Effector memory CD8-positive, alpha-beta T cell (primary cell): Measurements from ENCODE around the gene CLEC4G.
A peak's percentile ranks its signal among the peaks of the same experiment; 100 is the strongest.

Source experiments
- ATAC-seq: fragments of 150-1000 bp; cut with Tn5 transposase; replicated peaks from 2 replicates; pipeline ENCODE4 v1.10.0; 2021; ENCODE audit warnings: mild to moderate bottlenecking, moderate library complexity
- DNase-seq, 3 experiments: peaks; one replicate each; pipeline ENCODE4 v3.0.0; 2021
- H3K27ac Mint-ChIP-seq, 2 donors: one replicate each; pipeline ENCODE4 v1.8.0; 2022; ENCODE audit warnings: mild to moderate bottlenecking in 2 of 2, mixed read lengths in 2 of 2, moderate library complexity in 2 of 2
- H3K27me3 Mint-ChIP-seq, 2 donors: one replicate each; pipeline ENCODE4 v1.8.0; 2022; ENCODE audit warnings: mixed read lengths in 2 of 2
- H3K36me3 Mint-ChIP-seq: one replicate; pipeline ENCODE4 v1.8.0; 2022; ENCODE audit warnings: mild to moderate bottlenecking, moderate library complexity, mixed read lengths; ENCODE audit not compliant: insufficient read depth
- H3K4me1 Mint-ChIP-seq, 2 donors: one replicate each; pipeline ENCODE4 v1.8.0; 2022; ENCODE audit warnings: low read depth in 2 of 2, mixed read lengths in 2 of 2
- H3K4me3 Mint-ChIP-seq, 2 donors: one replicate each; pipeline ENCODE4 v1.8.0; 2022; ENCODE audit warnings: mild to moderate bottlenecking in 2 of 2, mixed read lengths in 2 of 2, moderate library complexity in 2 of 2
- H3K9me3 Mint-ChIP-seq, 2 donors: one replicate each; pipeline ENCODE4 v1.8.0; 2022; ENCODE audit warnings: mixed read lengths in 2 of 2

Gene CLEC4G

DNA sequence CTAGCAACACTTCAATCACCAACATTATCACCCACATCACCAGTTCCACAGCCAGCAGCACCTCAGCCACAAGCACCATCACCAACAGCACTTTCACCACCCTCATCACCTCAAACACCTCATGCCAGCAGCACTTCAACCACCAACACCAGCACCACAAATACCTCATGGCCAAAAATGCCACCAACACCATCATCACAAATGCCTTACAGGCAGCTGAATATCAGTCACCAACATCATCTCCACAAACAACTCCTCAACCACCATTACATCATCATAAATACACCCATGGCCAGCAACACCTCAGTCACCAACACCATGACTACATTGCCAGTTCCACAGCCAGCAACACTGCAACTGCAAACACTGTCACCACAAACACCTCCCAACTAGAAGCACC lies 40.4 kb downstream of the CLEC4G start:
- no peak overlapping the region for H3K4me3 Mint-ChIP-seq
- H3K27me3 Mint-ChIP-seq: peaks cover 2% of the 10 kb centered on the region in 2 donors
- no peaks in the 10 kb centered on the region for H3K9me3 Mint-ChIP-seq
- DNase-seq: peak; percentile 52 to 62 (median 54)
- peak; percentile 55 for ATAC-seq
- H3K36me3 Mint-ChIP-seq: peaks cover 13% of the 10 kb centered on the region
- H3K4me1 Mint-ChIP-seq: no peaks in the 10 kb centered on the region
- no peak overlapping the region for H3K27ac Mint-ChIP-seq

DNA sequence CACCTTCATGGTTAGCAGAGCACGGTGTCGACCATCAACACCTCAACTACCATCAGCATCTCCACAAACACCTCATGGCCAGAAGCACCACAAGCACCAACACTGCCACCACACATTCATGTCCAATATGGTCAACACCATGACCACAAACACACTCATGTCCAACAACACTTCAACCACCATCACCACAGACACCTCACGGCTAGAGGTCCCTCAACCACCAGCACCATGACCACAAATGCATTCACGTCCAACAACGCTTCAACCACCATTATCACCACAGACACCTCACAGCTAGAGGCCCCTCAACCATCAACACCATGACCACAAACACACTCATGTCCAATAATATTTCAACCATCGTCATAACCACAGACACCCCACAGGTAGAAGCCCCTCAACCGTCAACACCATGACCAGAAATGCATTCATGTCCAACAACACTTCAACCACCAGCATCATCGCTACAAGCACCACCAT lies 41.1 kb downstream of the CLEC4G start:
- DNase-seq (peak; percentile 32 to 41 (median 35)), ATAC-seq (peak; percentile 23)
- H3K27me3 Mint-ChIP-seq: no peaks in the 10 kb centered on the region
- no peak overlapping the region for H3K27ac Mint-ChIP-seq
- H3K36me3 Mint-ChIP-seq: peaks cover 15% of the 10 kb centered on the region
- no peaks in the 10 kb centered on the region for H3K4me1 Mint-ChIP-seq
- no peak overlapping the region for H3K4me3 Mint-ChIP-seq
- H3K9me3 Mint-ChIP-seq: no peaks in the 10 kb centered on the region

DNA sequence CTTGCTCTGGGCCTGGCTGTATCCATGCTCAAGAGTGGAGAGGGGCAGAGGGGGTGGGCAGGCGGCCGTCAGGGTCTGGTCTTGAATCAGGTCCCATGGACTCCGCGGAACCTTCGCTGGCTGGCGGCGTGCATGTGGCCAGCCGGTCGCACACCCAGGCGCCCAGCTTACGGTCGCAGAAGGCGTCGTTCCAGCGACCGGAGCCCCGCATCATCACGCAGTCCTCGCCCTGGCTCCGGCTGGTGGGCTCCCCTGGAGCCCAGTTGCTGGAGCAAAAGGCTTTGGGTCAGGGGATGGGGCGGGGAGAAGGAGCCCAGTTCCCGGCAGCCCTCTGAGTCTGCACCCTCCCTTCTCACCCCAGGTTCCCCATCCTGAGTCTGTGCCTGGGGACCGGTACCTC lies 42.7 kb downstream of the CLEC4G start:
- H3K9me3 Mint-ChIP-seq: no peaks in the 10 kb centered on the region
- no peak for ATAC-seq
- peaks cover 18% of the 10 kb centered on the region for H3K36me3 Mint-ChIP-seq
- H3K4me1 Mint-ChIP-seq: peaks cover 0 to 4% of the 10 kb centered on the region in 2 donors
- no peak overlapping the region for H3K27ac Mint-ChIP-seq
- no peak for DNase-seq
- H3K4me3 Mint-ChIP-seq: no peak overlapping the region
- no peaks in the 10 kb centered on the region for H3K27me3 Mint-ChIP-seq

DNA sequence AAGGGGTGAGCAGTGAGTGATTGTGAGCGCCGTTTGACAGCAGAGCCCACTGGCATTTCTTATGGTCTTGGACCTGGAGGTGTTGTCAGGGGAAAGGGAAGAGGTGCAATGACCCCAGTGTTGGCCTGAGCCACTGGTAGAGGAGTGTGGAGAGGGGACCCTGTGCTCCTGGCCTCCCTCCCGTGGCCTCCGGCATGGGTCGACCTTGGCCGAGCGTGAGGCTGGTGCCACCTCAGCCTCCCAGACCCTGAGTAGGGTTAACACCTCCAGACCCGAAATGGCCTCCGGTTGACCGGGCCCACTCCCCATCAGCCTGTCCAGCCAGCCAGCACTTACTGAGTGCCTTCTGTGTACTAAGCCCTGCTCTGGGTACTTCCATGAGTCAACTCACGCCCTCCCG lies 44.7 kb downstream of the CLEC4G start:
- H3K27ac Mint-ChIP-seq: no peak overlapping the region
- DNase-seq (no peak), ATAC-seq (no peak)
- H3K4me3 Mint-ChIP-seq: no peak overlapping the region
- H3K9me3 Mint-ChIP-seq: no peaks in the 10 kb centered on the region
- peaks cover 5 to 9% of the 10 kb centered on the region in 2 donors for H3K4me1 Mint-ChIP-seq
- peaks cover 31% of the 10 kb centered on the region for H3K36me3 Mint-ChIP-seq
- no peaks in the 10 kb centered on the region for H3K27me3 Mint-ChIP-seq

DNA sequence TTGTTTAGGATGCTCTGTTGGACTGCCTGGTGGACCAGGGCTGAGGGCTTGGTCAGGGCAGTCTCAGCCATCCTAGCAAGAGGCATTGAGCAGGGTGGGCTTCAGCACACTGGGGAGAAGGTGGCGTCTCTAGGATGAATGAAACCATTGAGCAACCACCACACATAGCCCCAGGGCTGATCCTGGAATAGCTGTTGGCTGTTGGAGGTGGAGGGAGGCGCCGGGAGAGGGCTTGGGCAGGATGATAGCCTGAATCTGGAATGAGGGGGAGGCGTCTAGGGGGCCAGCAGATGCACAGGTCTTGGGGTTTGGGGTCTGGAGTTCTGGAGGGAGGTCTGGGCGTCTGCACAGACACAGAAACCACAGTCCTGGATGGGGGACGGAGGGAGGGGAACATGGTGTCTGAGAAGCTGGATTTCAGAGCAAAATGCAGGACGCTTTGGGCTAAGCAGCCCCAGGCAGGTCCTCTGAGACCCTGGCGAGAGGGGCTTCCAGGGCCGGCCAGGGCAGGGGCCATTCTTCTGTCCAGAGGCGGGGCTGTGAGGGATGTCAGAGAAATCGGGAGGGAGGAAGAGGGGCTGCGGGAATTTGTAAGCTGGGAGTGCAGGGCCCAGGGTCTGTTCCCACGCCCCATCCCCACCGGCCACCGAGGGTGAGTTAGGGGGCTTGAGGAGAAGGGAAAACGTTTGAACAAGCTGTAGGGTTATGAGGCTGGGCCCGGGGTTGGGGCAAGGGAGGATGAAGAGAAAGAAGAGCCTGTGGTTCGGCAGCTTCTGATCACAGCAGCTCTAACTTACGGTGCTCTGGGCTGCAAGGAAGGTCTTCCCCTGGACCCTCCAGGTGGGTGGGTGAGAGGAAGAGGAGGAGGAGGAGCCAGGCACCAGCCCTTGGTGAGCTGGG lies 46.1 kb downstream of the CLEC4G start:
- Mint-ChIP-seq H3K27ac (no peak overlapping the region), H3K4me3 (no peak overlapping the region), H3K9me3 (no peaks in the 10 kb centered on the region), H3K36me3 (peaks cover 42% of the 10 kb centered on the region), H3K27me3 (no peaks in the 10 kb centered on the region), H3K4me1 (peaks cover 12 to 19% of the 10 kb centered on the region in 2 donors)
- no peak for DNase-seq
- no peak for ATAC-seq

DNA sequence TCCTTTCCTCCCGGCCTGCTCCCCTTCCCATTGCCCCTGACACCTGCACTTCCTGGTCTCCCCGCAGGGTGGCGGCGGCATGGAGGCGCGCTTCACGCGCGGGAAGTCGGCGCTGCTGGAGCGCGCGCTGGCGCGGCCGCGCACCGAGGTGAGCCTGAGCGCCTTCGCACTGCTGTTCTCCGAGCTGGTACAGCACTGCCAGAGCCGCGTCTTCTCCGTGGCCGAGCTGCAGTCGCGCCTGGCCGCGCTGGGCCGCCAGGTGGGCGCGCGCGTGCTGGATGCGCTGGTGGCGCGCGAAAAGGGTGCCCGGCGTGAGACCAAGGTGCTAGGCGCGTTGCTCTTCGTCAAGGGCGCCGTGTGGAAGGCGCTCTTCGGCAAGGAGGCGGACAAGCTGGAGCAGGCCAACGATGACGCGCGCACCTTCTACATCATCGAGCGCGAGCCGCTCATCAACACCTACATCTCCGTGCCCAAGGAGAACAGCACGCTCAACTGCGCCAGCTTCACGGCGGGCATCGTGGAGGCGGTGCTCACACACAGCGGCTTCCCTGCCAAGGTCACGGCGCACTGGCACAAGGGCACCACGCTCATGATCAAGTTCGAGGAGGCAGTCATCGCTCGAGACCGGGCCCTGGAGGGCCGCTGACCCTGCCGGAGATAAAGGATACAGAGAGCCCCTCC lies 49.6 kb downstream of the CLEC4G start:
- peak overlapping the region in 1 of 2 donors; percentile 96 for H3K27ac Mint-ChIP-seq
- H3K4me1 Mint-ChIP-seq: peaks cover 33 to 34% of the 10 kb centered on the region in 2 donors
- no peaks in the 10 kb centered on the region for H3K9me3 Mint-ChIP-seq
- peak overlapping the region; percentile 94 to 95 for H3K4me3 Mint-ChIP-seq
- peaks cover 50% of the 10 kb centered on the region for H3K36me3 Mint-ChIP-seq
- no peak for ATAC-seq
- H3K27me3 Mint-ChIP-seq: peaks cover 13 to 25% of the 10 kb centered on the region in 2 donors
- DNase-seq: no peak

DNA sequence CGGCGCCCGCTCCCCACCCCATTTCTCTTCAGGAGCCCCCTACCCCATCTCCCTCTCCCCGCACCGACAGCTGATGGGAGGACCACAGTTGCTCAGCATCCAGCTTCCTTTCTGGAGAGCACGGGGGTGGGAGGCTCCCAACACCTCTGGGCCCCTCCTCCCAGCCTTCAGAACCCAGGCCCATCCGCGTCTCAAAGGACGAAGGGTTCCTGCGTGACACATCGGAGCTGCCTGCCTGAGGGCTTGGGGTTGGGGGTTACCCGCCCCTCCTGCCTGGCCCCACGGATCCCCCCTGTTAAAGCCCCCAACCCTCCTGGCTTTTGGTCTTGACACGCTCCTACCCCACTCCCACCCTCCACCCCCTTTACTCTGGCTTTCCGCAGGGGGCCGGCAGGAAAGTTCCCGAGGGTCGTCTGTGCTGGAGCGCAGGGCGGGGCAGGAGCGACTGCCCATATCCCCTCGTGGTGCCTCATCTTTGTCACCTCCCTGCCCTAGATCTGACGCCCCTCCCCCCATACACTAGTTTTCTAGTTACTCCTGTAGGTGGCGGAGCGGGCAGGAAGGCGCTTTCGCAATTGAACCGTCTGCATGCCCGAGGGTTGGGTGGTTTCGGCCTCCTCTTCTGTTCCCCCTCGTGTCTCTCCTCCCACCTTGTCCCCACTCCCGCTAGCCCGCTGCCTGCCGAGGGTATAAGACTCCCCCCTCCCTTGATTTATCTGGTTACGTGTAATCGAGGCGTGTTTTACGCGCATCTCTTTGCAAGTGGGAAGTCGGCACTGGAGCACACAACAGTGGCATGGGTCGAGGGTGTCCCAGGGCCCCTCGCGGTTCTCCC lies 50.4 kb downstream of the CLEC4G start:
- peaks cover 20 to 32% of the 10 kb centered on the region in 2 donors for H3K27me3 Mint-ChIP-seq
- peaks cover 50% of the 10 kb centered on the region for H3K36me3 Mint-ChIP-seq
- peaks cover 33 to 38% of the 10 kb centered on the region in 2 donors for H3K4me1 Mint-ChIP-seq
- ATAC-seq (peak; percentile 55), DNase-seq (peak; percentile 76 to 84 (median 78))
- H3K27ac Mint-ChIP-seq: peak overlapping the region; percentile 92 to 96
- peak overlapping the region; percentile 94 to 95 for H3K4me3 Mint-ChIP-seq
- no peaks in the 10 kb centered on the region for H3K9me3 Mint-ChIP-seq

DNA sequence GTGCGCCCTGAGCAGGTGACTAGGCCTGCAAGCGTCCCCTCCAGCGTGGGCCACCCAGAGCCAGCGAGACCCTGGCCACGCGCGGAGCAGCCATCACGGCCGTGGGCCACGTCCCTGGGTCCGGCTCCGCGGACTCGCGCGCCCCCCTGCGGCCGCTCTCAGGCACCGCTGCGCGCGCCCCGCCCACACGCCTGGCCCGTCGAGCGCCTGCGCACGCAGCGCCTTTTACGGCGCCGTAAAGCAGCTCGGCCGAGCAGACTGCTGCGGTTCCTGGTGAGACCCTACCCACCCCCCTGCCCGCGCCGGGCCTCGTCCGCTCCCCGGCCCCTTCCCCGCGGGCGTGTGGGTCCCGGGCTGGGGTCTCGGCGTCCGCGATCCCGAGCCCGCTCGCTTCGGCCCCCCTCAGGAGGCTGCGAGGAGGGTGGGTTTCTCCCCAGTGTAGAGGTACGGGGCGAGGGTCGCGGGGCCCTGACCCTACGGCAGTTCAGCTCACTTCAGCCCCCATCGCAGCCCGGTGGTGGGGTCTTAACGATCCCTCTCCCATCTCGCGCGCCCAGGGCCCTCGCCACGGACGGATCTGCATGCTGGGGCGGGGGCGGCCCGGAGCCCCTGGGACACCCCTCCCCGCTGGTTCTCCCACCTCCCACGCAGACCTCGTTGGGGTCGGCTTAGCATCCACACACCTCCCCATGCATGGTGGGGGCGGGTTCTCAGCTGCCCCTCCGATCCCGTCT lies 51.1 kb downstream of the CLEC4G start, which contains the start of gene TRAPPC5:
TSS of gene TRAPPC5 (plus strand) at position 228 of the 734 bp plus-strand sequence. CDS start 1,421 bp downstream, outside the sequence.
- Mint-ChIP-seq H3K27me3 (peaks cover 28 to 40% of the 10 kb centered on the region in 2 donors), H3K4me3 (peak within 1 kb of the TSS; percentile 94 to 95), H3K4me1 (peaks cover 33 to 40% of the 10 kb centered on the region in 2 donors), H3K36me3 (peaks cover 48% of the 10 kb centered on the region), H3K9me3 (no peaks in the 10 kb centered on the region), H3K27ac (peak within 1 kb of the TSS; percentile 92 to 96)
- peak; percentile 68 for ATAC-seq
- peak; percentile 80 to 89 (median 87) for DNase-seq

DNA sequence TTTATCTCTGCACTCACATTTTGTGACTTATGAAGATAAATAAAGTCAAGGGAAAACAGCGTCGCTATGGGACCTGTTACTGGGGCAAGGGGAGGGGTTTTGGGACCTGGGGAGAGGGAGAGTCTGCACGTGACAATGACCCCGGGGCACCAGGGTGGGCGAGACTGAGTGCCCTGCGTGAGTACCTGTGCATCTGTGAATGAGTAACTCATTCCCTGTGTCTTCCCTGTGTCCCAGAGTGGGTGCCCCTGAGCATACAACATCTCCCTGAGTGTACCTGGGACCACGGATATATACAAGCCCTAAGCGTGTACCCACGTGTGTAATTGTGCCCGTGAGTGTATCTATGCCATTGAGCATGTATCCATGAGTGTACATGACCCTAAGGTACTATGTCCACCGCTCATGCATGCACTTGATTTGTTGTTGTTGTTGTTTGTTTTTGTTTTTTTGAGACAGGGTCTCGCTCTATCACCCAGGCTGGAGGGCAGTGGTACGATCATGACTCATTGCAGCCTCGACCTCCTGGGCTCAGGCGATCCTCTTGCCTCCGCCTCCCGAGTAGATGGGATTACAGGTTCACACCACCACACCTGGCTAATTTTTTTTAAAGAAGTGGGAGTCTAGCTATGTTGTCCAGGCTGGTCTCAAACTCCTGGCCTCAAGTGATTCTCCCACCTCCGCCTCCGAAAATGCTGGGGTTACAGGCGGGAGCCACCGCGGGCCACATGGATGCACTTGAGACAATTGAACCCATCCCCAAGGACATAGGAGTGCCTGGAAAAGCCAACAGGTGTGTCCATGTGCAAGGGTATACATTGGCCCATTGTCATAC lies 51.9 kb downstream of the CLEC4G start:
- Mint-ChIP-seq H3K4me1 (peaks cover 28 to 40% of the 10 kb centered on the region in 2 donors), H3K9me3 (no peaks in the 10 kb centered on the region), H3K36me3 (peaks cover 45% of the 10 kb centered on the region), H3K27me3 (peaks cover 31 to 45% of the 10 kb centered on the region in 2 donors), H3K27ac (peak overlapping the region; percentile 28 to 67), H3K4me3 (peak overlapping the region; percentile 65 to 94)
- DNase-seq (no peak), ATAC-seq (no peak)

DNA sequence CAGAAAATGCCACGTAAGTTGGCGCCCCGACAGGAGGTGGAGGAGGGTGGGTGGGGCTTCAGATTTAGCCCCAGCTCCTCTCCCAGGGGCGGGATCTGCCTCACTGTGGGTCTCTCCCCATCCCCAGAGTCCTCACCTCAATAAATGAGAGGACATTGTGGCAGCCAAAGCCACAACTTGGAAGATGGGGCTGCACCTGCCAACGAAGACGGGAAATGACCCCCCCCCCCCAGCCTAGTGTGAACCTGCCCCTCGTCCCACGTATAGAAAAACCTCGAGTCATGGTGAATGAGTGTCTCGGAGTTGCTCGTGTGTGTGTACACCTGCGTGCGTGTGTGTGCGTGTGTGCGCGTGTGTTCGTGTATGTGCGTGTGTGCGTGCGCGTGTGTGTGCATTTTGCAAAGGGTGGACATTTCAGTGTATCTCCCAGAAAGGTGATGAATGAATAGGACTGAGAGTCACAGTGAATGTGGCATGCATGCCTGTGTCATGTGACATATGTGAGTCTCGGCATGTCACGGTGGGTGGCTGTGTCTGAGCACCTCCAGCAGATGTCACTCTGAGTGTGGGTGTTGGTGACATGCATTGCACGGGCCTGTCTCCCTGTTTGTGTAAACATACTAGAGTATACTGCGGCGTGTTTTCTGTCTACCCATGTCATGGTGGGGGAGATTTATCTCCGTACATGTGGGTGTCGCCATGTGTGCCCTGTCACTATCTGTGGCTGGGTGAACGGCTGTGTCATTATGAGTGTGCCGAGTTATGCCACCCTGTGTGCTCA lies 52.7 kb downstream of the CLEC4G start:
- Mint-ChIP-seq H3K9me3 (no peaks in the 10 kb centered on the region), H3K4me1 (peaks cover 28 to 40% of the 10 kb centered on the region in 2 donors), H3K36me3 (peaks cover 42% of the 10 kb centered on the region), H3K27ac (peak overlapping the region; percentile 28 to 67), H3K4me3 (peak overlapping the region; percentile 56 to 65), H3K27me3 (peaks cover 36 to 49% of the 10 kb centered on the region in 2 donors)
- DNase-seq: peak; percentile 54 to 58 (median 56)
- peak; percentile 65 for ATAC-seq
